Epithelial cell of proximal tubule (primary cell): Measurements from ENCODE around the gene CRIP2. TPM values are rescaled to one million over a fixed set of nuclear protein-coding genes. Genes with fewer than 3 reads are reported as not detected.
A peak's percentile ranks its signal among the peaks of the same experiment; 100 is the strongest.

Source experiments
- DNase-seq: peaks from one replicate; pipeline ENCODE4 v3.0.0-alpha.2; 2011; ENCODE audit warnings: low read depth
- H3K4me3 ChIP-seq: 2 replicates; pipeline ENCODE4 v1.5.1; 2011; ENCODE audit warnings: low read depth, mild to moderate bottlenecking, low read length
- CTCF ChIP-seq: conservative IDR thresholded peaks from 2 replicates; pipeline ENCODE4 v1.5.1; 2012; ENCODE audit warnings: low read depth, mild to moderate bottlenecking, low read length
- total RNA-seq: library from RNA; depleted of rRNA; stranded (reverse); fragments of >200 nt; gene quantifications from 2 replicates; pipeline ENCODE4 v1.2.3, GENCODE V29; 2015

Gene CRIP2
- total RNA-seq, 1 donor from 2014 or later, result 121 TPM

GRCh38 chr14:105448706-105449111 lies 25.9 kb upstream of the CRIP2 start:
- peak; percentile 73 for TF ChIP-seq CTCF
- no peak for DNase-seq
- no peak overlapping the region for H3K4me3 ChIP-seq

- no peak for DNase-seq
- H3K4me3 ChIP-seq, result no peak overlapping the region
- no peak for TF ChIP-seq CTCF
Observed at GRCh38 chr14:105449276-105450122, 25.1 kb upstream of the CRIP2 start.

- no peak for TF ChIP-seq CTCF
- no peak overlapping the region for H3K4me3 ChIP-seq
- no peak for DNase-seq
Observed at GRCh38 chr14:105450123-105450505, 24.5 kb upstream of the CRIP2 start.

- H3K4me3 ChIP-seq, result no peak overlapping the region
- no peak for DNase-seq
- no peak for TF ChIP-seq CTCF
Observed at GRCh38 chr14:105450864-105451720, 23.5 kb upstream of the CRIP2 start.

- TF ChIP-seq CTCF, result no peak
- no peak for DNase-seq
- no peak overlapping the region for H3K4me3 ChIP-seq
Observed at GRCh38 chr14:105452963-105453362, 21.7 kb upstream of the CRIP2 start.

GRCh38 chr14:105453847-105454246 lies 20.8 kb upstream of the CRIP2 start:
- DNase-seq, result no peak
- no peak for TF ChIP-seq CTCF
- H3K4me3 ChIP-seq, result no peak overlapping the region
